GM13977 (cell line): Measurements from ENCODE around the gene ARFRP1.
"Not testable (repeated sequence)": the region's sequence is repeated elsewhere in the genome, so short reads cannot be mapped to it uniquely, and the experiment has no call there.

Experiments
- DNase-seq: peaks from one replicate; pipeline ENCODE4 v3.0.0; 2012; ENCODE audit warnings: low spot score
- CTCF ChIP-seq: IDR thresholded peaks from 2 replicates; pipeline ENCODE4 v1.5.1; 2012; ENCODE audit warnings: mild to moderate bottlenecking, control low read depth; ENCODE audit not compliant: insufficient read depth; ENCODE audit errors: extremely low read depth, missing control alignments
- in situ Hi-C: fragments of 300-500 bp; cut with MboI; formaldehyde crosslinking; loops from one replicate; pipeline ENCODE4 v1.12.0; 2022; ENCODE audit warnings: low sequenced_read_pairs, low pct_unique_long_range_greater_than_20kb, mixed read lengths, inconsistent platforms; ENCODE audit not compliant: unreplicated experiment

Gene ARFRP1

GRCh38 chr20:63732118-63733095, 24.6 kb upstream of the ARFRP1 start:
- no peak for DNase-seq
- in situ Hi-C loops: no loop called here
- no peak for TF ChIP-seq CTCF

- in situ Hi-C loops: no loop called here
- no peak for DNase-seq
- no peak for TF ChIP-seq CTCF
These were observed 23.6 kb upstream of the ARFRP1 start for GRCh38 chr20:63731410-63731809.

- in situ Hi-C loops, DNase-seq: not testable (repeated sequence)
These were observed 22.5 kb upstream of the ARFRP1 start for GRCh38 chr20:63730189-63730733.

- DNase-seq, in situ Hi-C loops: not testable (repeated sequence)
These were observed 15.3 kb upstream of the ARFRP1 start for GRCh38 chr20:63722967-63723622.

- in situ Hi-C loops: no loop called here
- DNase-seq: no peak
- TF ChIP-seq CTCF: no peak
These were observed 11.2 kb upstream of the ARFRP1 start for GRCh38 chr20:63718996-63719395.

- no peak for TF ChIP-seq CTCF
- DNase-seq: no peak
- in situ Hi-C loops: no loop called here
These were observed 7.1 kb upstream of the ARFRP1 start for GRCh38 chr20:63714858-63715257.

- in situ Hi-C loops: no loop called here
- DNase-seq: no peak
- TF ChIP-seq CTCF: no peak
These were observed 4.4 kb upstream of the ARFRP1 start for GRCh38 chr20:63712191-63712590.
